HG02623 (cell line): ENCODE measurements around the gene STIM1.
"Not testable (repeated sequence)": the region's sequence is repeated elsewhere in the genome, so short reads cannot be mapped to it uniquely, and the experiment has no call there.

ENCODE experiments used
- ATAC-seq: cut with Tn5 transposase; IDR thresholded peaks from one replicate; pipeline ENCODE4 v1.9.1; 2021; ENCODE audit warnings: moderate library complexity; ENCODE audit not compliant: unreplicated experiment

STIM1 gene

DNA sequence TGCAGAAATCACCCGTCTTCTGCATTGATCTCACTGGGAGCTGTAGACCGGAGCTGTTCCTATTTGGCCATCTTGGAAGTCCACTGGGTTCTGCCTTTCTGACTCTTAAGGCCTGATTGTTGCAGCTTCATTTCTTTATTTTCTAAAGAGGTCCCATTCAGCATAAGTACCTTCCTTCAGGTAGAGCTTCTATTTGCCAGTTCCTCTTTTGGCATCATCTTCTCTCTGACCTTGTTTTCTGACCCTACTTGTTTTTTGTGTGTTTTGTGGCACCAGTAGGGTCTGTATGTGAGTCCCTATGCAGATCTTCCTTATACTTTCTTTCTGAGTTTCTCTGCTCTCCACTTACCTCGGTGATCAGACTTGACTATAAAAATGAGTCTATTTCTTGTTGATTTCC is 161.7 kb downstream of the STIM1 start:
- no peak for ATAC-seq

DNA sequence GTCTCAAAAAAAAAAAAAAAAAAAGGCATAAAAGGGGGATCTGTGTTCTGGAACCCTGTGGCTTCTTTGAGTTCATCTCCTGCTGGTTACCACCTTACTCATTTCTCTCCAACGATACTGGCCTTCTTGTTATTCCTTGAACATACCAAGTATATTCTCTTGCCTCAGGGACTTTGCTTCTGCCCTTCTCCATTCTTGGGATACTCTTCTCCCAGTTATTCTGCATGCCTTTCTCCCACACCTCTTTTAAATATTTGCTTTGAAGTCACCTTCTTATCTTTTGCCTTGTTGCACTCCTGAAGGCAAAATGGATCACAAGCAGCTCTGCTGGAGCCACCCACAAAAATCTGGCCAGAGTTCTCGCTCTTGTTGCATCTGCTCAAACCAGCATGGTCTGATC is 163.2 kb downstream of the STIM1 start:
- ATAC-seq: no peak

DNA sequence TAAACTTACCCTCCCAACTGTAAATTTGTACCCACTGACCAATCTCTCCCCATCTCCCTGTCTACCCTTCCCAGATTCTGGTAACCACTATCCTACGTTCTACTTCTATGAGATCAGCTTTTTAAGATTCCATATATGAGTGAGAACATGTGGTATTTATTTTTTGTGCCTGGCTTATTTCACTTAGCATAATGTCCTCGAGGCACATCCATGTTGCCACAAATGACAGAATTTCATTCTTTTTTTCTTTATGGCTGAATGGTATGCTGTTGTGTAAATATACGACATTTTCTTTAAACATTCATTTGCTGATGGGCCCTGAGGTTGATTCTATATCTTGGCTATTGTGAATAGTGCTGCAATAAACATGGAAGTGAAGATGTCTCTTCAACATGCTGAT is 164.4 kb downstream of the STIM1 start:
- ATAC-seq: no peak

DNA sequence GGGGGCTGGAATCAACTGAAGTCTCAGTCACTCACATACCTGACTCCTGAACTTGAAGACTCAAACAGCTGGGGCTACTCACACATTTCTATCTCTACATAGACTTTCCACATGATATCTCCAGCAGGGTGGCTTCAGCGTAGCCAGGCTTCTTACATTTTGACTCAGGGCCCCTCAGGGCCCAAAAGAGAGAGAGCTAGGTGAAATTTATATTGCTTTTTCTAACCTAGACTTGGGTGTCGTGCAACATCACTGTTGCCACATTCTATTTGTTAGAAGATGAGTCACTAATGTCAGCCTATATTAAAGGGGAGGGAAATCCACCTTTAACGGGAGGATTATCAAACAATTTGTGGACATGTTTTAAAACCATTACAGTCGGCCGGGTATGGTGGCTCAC is 167.2 kb downstream of the STIM1 start:
- no peak for ATAC-seq

GRCh38 chr11:4025248-4025966 is 169.9 kb downstream of the STIM1 start:
- no peak for ATAC-seq

DNA sequence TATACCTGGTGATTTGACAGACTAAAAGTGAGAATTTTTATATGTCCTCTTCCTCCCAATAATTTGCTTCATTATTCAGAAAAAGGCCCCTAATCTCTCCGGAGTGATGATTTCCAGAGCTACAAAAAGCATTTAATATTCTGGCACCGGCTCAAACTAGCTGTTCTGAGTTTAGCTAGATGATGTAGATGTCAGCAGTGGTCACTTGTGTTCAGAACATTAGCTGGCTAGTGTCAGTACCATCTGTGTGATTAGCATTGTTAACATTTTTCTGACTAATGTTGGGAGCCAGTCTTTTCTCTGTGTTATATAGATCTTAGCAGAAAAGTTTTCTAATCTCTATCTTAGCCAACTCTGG is 170.5 kb downstream of the STIM1 start:
- no peak for ATAC-seq

DNA sequence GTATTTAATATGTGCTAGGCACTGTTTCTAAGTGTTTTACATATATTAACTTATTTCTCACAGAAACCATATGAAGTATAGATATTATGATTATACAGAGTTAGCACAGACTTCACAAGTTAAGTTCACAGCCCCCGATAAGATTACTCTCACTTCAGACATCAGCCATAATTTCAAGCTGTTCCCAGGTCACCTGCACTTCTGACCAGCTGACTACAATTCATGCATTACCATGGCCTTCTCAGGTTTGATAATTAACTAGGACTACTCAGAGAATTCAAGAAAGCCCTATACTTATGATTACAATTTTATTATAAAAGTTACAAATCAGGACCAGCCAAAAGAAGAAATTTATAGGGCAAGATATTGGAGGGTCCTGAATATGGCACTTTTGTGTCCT is 170.9 kb downstream of the STIM1 start:
- no peak for ATAC-seq

DNA sequence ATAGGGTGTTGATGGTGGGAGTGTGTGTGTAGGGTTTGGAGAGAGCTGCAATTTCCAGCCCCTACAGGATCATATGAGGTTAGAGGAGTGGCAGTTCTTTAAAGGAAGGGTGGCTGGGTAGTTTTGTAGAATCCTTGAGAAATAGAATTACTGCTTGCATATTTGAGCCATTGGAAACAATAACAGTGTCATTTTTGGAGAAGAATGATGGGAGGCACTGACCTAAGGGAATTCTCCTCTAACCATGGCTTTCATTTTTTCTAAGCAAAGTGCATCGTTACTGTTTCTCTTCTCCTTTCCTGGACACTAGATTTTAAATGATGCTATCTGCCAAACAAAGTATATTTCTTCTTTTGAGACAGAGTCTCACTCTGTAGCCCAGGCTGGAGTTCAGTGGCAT is 172.3 kb downstream of the STIM1 start:
- ATAC-seq: no peak

- ATAC-seq: no peak
These were observed 174.7 kb downstream of the STIM1 start for GRCh38 chr11:4030197-4030596.

DNA sequence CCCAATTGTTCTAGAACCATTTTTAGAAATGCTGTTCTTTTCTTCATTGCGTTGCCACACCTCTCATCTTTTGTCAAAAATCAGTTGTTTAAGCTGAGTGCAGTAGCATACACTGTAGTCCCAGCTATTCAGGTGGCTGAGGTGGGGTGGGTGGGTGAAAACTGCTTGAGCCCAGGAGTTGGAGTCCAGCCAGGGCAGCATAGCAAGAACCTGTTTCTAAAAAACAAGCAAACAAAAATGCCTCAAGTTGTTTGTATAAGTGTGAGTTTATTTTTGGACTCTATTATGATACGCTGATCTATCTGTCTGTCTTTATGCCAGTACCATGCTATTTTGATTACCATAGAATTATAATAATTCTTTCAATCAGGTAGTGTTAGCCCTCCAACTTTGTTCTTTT is 176.6 kb downstream of the STIM1 start:
- no peak for ATAC-seq

GRCh38 chr11:4035985-4036384 is 180.5 kb downstream of the STIM1 start:
- no peak for ATAC-seq

GRCh38 chr11:4039011-4039410 is 183.5 kb downstream of the STIM1 start:
- no peak for ATAC-seq

GRCh38 chr11:4040461-4040860 is 185.0 kb downstream of the STIM1 start:
- no peak for ATAC-seq

- no peak for ATAC-seq
These were observed 186.4 kb downstream of the STIM1 start for GRCh38 chr11:4041731-4042391.

- no peak for ATAC-seq
These were observed 189.6 kb downstream of the STIM1 start for GRCh38 chr11:4044976-4045646.

GRCh38 chr11:4048340-4048739 is 192.9 kb downstream of the STIM1 start:
- ATAC-seq: no peak

DNA sequence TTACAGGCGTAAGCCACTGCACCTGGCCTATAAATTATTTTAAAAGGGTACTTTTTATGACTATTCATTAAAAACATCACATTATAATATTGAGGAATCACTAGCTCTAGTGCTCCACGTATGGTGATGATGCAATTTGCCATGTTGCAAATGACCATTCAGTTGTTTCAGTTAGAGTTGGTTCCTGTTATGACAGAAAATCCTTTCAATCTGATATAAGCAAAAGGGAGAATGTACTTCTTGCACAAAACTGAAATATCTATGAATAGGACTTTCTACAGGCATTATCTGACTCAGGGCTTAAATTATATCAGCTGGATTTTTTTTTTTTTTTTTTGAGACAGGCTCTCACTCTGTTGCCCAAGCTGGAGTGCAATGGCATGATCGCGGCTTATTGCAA is 193.5 kb downstream of the STIM1 start:
- no peak for ATAC-seq

DNA sequence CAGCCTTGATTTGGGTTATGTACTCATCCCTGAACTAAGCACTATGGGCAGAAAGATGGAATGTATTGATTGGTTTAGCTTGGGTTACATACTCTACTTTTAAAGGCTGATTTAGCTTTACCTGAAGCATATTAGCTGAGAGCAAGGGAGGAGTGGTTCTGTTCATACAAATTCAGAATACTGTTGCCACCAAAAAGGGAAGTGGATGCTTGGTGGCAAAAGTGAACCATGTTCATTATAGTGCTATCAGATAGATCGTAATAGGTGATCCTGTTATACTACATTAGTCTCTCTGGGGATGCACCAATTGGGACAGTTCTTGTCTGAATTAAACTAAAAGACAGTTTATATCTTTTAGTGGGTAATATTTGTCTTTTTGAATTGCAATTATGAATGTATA is 194.7 kb downstream of the STIM1 start:
- ATAC-seq: no peak

GRCh38 chr11:4053200-4053599 is 197.7 kb downstream of the STIM1 start:
- ATAC-seq: not testable (repeated sequence)

- no peak for ATAC-seq
These were observed 199.2 kb downstream of the STIM1 start for GRCh38 chr11:4054643-4055042.

DNA sequence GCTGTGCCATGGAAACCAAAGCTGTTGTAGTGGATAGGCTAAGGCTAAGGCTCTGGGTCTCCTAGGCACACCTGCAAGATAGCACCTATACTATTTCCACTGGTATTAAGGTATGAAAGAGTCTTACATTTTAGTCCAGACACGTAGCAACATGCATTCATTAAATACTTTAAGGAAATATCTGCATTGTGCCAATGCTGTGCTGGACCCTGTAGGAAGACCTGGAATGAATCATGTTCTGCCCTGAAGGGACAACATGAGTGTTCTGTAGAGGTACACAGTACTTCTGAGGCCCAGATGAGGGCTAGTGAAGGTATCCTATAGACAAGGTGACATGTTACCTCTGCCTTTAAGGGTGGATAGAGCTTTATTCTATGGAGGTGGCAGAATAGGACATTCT is 204.0 kb downstream of the STIM1 start:
- ATAC-seq: no peak

GRCh38 chr11:4060182-4060923 is 204.9 kb downstream of the STIM1 start:
- no peak for ATAC-seq
